ENCODE data around the gene VCX.

DNA sequence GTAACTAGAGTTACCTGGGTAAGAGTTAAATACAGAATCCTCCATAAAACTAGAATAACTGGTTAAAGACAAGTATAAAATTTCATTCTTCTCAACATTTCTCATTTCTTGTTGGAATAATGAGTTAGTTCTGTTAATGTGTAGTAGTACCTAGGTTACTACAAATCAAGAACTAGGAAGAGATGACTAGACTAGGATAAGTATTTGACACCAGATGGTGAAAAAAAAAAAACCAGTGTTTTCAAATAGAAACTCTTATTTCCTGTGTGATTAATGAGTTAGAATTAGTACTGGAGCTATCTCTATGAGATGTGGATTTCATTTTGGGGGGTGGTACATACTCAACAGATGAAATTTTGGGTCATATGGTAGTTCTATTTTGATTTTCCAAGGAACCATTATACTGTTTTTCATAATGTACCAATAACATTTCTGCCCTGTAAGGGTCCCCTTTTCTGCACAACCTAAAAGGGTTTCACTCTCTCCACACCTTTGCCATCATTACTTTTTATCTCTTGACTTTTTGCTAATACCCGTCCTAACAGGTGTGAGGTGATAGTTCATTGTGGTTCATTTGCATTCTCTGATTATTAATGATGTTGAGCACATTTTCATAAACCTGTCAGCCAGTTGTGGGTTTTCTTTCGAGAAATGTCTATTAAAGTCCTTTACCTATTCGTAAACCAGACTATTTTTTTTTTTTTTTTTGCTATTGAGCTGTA, 1.7 kb upstream of the VCX start:
- TF ChIP-seq POLR2A (IDR thresholded peaks at IDR 0.05) (no peak), CTCF (IDR thresholded peaks at IDR 0.05) (no peak)
